WTC11 (cell line): Measurements from ENCODE around the gene ZIC2. TPM values are rescaled to one million over a fixed set of nuclear protein-coding genes. Genes with fewer than 3 reads are reported as not detected.
A peak's percentile ranks its signal among the peaks of the same experiment; 100 is the strongest.

Source experiments
- ATAC-seq: fragments of 200-7000 bp; cut with Tn5 transposase; 2 replicates; pipeline ENCODE4 v1.10.0; 2021; ENCODE audit warnings: mild to moderate bottlenecking, moderate library complexity
- CTCF ChIA-PET: fragments of 300-600 bp; sonication (Branson Sonifier 250); formaldehyde crosslinking; loops from one replicate; lab custom pipeline; 2021; ENCODE audit warnings: antibody characterized with exemption; lab: Charles Lee
- POLR2A ChIA-PET: fragments of 350-600 bp; sonication (Branson Sonifier 250); formaldehyde crosslinking; loops from one replicate; lab custom pipeline; 2021; ENCODE audit warnings: antibody characterized with exemption; lab: Charles Lee
- DNase-seq: peaks from one replicate; pipeline ENCODE4 v3.0.0; 2021; ENCODE audit warnings: low spot score
- H3K27ac Mint-ChIP-seq: 2 replicates; pipeline ENCODE4 v1.8.0; 2021; ENCODE audit warnings: mixed read lengths
- H3K27me3 Mint-ChIP-seq: 2 replicates; pipeline ENCODE4 v1.8.0; 2021; ENCODE audit warnings: low read depth, mild to moderate bottlenecking, moderate library complexity, mixed read lengths
- H3K36me3 Mint-ChIP-seq: 2 replicates; pipeline ENCODE4 v1.8.0; 2021; ENCODE audit warnings: mixed read lengths
- H3K4me1 Mint-ChIP-seq: 2 replicates; pipeline ENCODE4 v1.8.0; 2022; ENCODE audit warnings: mixed read lengths
- H3K4me3 Mint-ChIP-seq: 2 replicates; pipeline ENCODE4 v1.8.0; 2021; ENCODE audit warnings: mild to moderate bottlenecking, moderate library complexity, mixed read lengths
- H3K9me3 Mint-ChIP-seq: 2 replicates; pipeline ENCODE4 v1.8.0; 2021; ENCODE audit warnings: mixed read lengths
- AFF4 ChIP-seq: sonication (generic); formaldehyde crosslinking; IDR thresholded peaks from 2 replicates; pipeline ENCODE4 v1.8.1; 2023; ENCODE audit warnings: mild to moderate bottlenecking, missing genetic modification reagents, borderline replicate concordance
- AR ChIP-seq: fragments of 250-450 bp; sonication (Bioruptor Pico); IDR thresholded peaks from 2 replicates; pipeline ENCODE4 v1.9.0; 2021; ENCODE audit warnings: mild to moderate bottlenecking
- ARID4B ChIP-seq: sonication (generic); formaldehyde crosslinking; IDR thresholded peaks from 2 replicates; pipeline ENCODE4 v1.8.0; 2023; ENCODE audit warnings: missing genetic modification reagents, mild to moderate bottlenecking, borderline replicate concordance
- ATF3 ChIP-seq: sonication (generic); formaldehyde crosslinking; conservative IDR thresholded peaks from 2 replicates; pipeline ENCODE4 v1.8.1; 2022; ENCODE audit warnings: mild to moderate bottlenecking, missing genetic modification reagents
- GRHL2 ChIP-seq: fragments of 250-450 bp; sonication (Bioruptor Pico); IDR thresholded peaks from 2 replicates; pipeline ENCODE4 v1.8.0; 2022; ENCODE audit warnings: mild to moderate bottlenecking, moderate library complexity; ENCODE audit not compliant: insufficient replicate concordance, severe bottlenecking
- MLX ChIP-seq: sonication (generic); formaldehyde crosslinking; IDR thresholded peaks from 2 replicates; pipeline ENCODE4 v1.8.1; 2023; ENCODE audit warnings: mild to moderate bottlenecking, missing genetic modification reagents, moderate library complexity
- PREB ChIP-seq: sonication (generic); formaldehyde crosslinking; IDR thresholded peaks from 2 replicates; pipeline ENCODE4 v1.8.1; 2022; ENCODE audit warnings: mild to moderate bottlenecking, missing genetic modification reagents, moderate library complexity, borderline replicate concordance
- SP1 ChIP-seq: sonication (generic); formaldehyde crosslinking; conservative IDR thresholded peaks from 2 replicates; pipeline ENCODE4 v1.8.1; 2022; ENCODE audit warnings: missing genetic modification reagents
- TEAD1 ChIP-seq: sonication (generic); formaldehyde crosslinking; IDR thresholded peaks from 2 replicates; pipeline ENCODE4 v1.8.0; 2022; ENCODE audit warnings: mild to moderate bottlenecking, missing genetic modification reagents
- ZNF121 ChIP-seq: sonication (generic); formaldehyde crosslinking; IDR thresholded peaks from 2 replicates; pipeline ENCODE4 v1.8.0; 2023; ENCODE audit warnings: missing genetic modification reagents
- ZNF138 ChIP-seq: sonication (generic); formaldehyde crosslinking; conservative IDR thresholded peaks from 2 replicates; pipeline ENCODE4 v1.8.1; 2022; ENCODE audit warnings: mild to moderate bottlenecking, moderate library complexity, missing genetic modification reagents
- ZNF232 ChIP-seq: sonication (generic); formaldehyde crosslinking; IDR thresholded peaks from 2 replicates; pipeline ENCODE4 v1.8.0; 2022; ENCODE audit warnings: mild to moderate bottlenecking, missing genetic modification reagents
- ZNF263 ChIP-seq: sonication (generic); formaldehyde crosslinking; IDR thresholded peaks from 2 replicates; pipeline ENCODE4 v1.8.1; 2022; ENCODE audit warnings: low read depth, mild to moderate bottlenecking, moderate library complexity, missing genetic modification reagents
- ZNF317 ChIP-seq: sonication (generic); formaldehyde crosslinking; IDR thresholded peaks from 2 replicates; pipeline ENCODE4 v1.8.1; 2023; ENCODE audit warnings: low read depth, mild to moderate bottlenecking, moderate library complexity, missing genetic modification reagents, borderline replicate concordance
- ZNF416 ChIP-seq: fragments of 250-450 bp; sonication (Bioruptor Pico); IDR thresholded peaks from 2 replicates; pipeline ENCODE4 v1.9.0; 2021; ENCODE audit warnings: mild to moderate bottlenecking, inconsistent platforms
- total RNA-seq: library from RNA; stranded (reverse); gene quantifications from 3 replicates; pipeline ENCODE4 v1.2.3, GENCODE V29; 2021

The ZIC2 gene
- total RNA-seq, 1 experiment from 2014 or later = 344 TPM

- TF ChIP-seq AFF4 (CRISPR knock-in tag) (no peak), SP1 (CRISPR knock-in tag) (no peak)
These were observed 4.4 kb downstream of the ZIC2 start (continued) for GRCh38 chr13:99985886-99986527.

GRCh38 chr13:99986741-99987140 lies 5.2 kb downstream of the ZIC2 start:
- Mint-ChIP-seq H3K27me3 (peaks cover 50% of the 10 kb centered on the region), H3K4me3 (peak overlapping the region; percentile 77), H3K4me1 (peaks cover 52% of the 10 kb centered on the region), H3K9me3 (no peaks in the 10 kb centered on the region), H3K27ac (peak overlapping the region; percentile 69), H3K36me3 (peaks cover 40% of the 10 kb centered on the region)
- no peak for ATAC-seq
- DNase-seq = no peak
- ChIA-PET CTCF (interaction anchor here (0.5 to 1.7 kb wide), 9 partner anchors 10 to 586 kb away, joined by 3 to 10 read pairs (median 5); no protein-coding TSS in a partner anchor), POLR2A (interaction anchor here (0.5 to 1.5 kb wide), 5 partner anchors 10 to 277 kb away, joined by 3 to 14 read pairs (median 7); partner anchors contain the start of gene PCCA)
- TF ChIP-seq AR (CRISPR knock-in tag) (0 out of 2 replicates have a peak, but pooled peaks have one; percentile 37), ARID4B (CRISPR knock-in tag) (no peak), ZNF317 (CRISPR knock-in tag) (no peak)

- peak overlapping the region; percentile 77 for H3K4me3 Mint-ChIP-seq
- DNase-seq (peak; percentile 44), ATAC-seq (peak; percentile 3; the same call in 1 of the 2 replicates)
- ChIA-PET POLR2A (interaction anchor here (1.2 to 3.1 kb wide), 5 partner anchors 7 to 101 kb away, joined by 3 to 23 read pairs (median 10); partner anchors contain the start of genes PCCA and ZIC2), CTCF (interaction anchor here (0.5 to 1.7 kb wide), 10 partner anchors 9 to 586 kb away, joined by 3 to 10 read pairs (median 5); no protein-coding TSS in a partner anchor)
- H3K9me3 Mint-ChIP-seq = no peaks in the 10 kb centered on the region
- peaks cover 56% of the 10 kb centered on the region for H3K27me3 Mint-ChIP-seq
- H3K4me1 Mint-ChIP-seq = peaks cover 59% of the 10 kb centered on the region
- H3K27ac Mint-ChIP-seq = peak overlapping the region; percentile 86
- H3K36me3 Mint-ChIP-seq = peaks cover 40% of the 10 kb centered on the region
- TF ChIP-seq SP1 (CRISPR knock-in tag) (no peak), MLX (CRISPR knock-in tag) (no peak), ZNF121 (CRISPR knock-in tag) (no peak), ZNF232 (CRISPR knock-in tag) (no peak), ATF3 (CRISPR knock-in tag) (no peak), ZNF416 (CRISPR knock-in tag) (peak; percentile 86), ZNF138 (CRISPR knock-in tag) (0 out of 2 replicates have a peak, but pooled peaks have one; percentile 61), PREB (CRISPR knock-in tag) (no peak), GRHL2 (no peak), ZNF263 (CRISPR knock-in tag) (no peak), TEAD1 (CRISPR knock-in tag) (peak; percentile 22; the same call in 1 of the 2 replicates)
These were observed 5.8 kb downstream of the ZIC2 start for GRCh38 chr13:99987154-99988019.
